IMR-90 (cell line): ENCODE measurements around the gene ABI3BP. TPM values are rescaled to one million over a fixed set of nuclear protein-coding genes. Genes with fewer than 3 reads are reported as not detected.

Experiments
- ATAC-seq: fragments of 200-7000 bp; cut with Tn5 transposase; 2 replicates; pipeline ENCODE4 v1.9.1; 2020; ENCODE audit warnings: low read depth, mild to moderate bottlenecking, moderate library complexity
- BruUV-seq: library from RNA; stranded (reverse); fragments of 400-500 nt; replicated peaks from 2 replicates; lab custom pipeline; 2021; lab: Mats Ljungman, UMichigan
- CTCF ChIA-PET: fragments of 300-600 bp; formaldehyde crosslinking; extraction: SDS; loops from one replicate; lab custom pipeline; 2021; ENCODE audit warnings: antibody characterized with exemption; lab: Yijun Ruan, JAX
- POLR2A ChIA-PET: fragments of 300-600 bp; sonication (Branson Sonifier 250); formaldehyde crosslinking; loops from one replicate; lab custom pipeline; 2022; ENCODE audit warnings: antibody characterized with exemption; ENCODE audit not compliant: unreplicated experiment; lab: Charles Lee
- DNase-seq: peaks from one replicate; pipeline ENCODE4 v3.0.0; 2013
- H2AFZ ChIP-seq: replicated peaks from 2 replicates; pipeline ENCODE3; 2013; ENCODE audit warnings: low read length, mild to moderate bottlenecking; ENCODE audit not compliant: poor library complexity
- H2AK5ac ChIP-seq: 2 replicates; pipeline ENCODE4 v1.6.1; 2013; ENCODE audit warnings: low read depth, low read length, inconsistent platforms
- H2AK9ac ChIP-seq: replicated peaks from 2 replicates; pipeline ENCODE3; 2013; ENCODE audit warnings: mild to moderate bottlenecking, low read depth, low read length, moderate library complexity; ENCODE audit not compliant: poor library complexity
- H2BK120ac ChIP-seq: 2 replicates; pipeline ENCODE4 v1.6.1; 2013; ENCODE audit warnings: low read depth, low read length, inconsistent platforms
- H2BK15ac ChIP-seq: 3 replicates; pipeline ENCODE4 v1.6.1; 2013; ENCODE audit warnings: low read depth, low read length, inconsistent platforms
- H2BK20ac ChIP-seq: 2 replicates; pipeline ENCODE4 v1.6.1; 2013; ENCODE audit warnings: low read depth, mild to moderate bottlenecking, inconsistent platforms, low read length, moderate library complexity
- H2BK5ac ChIP-seq: 2 replicates; pipeline ENCODE4 v1.6.1; 2013; ENCODE audit warnings: mild to moderate bottlenecking, low read depth, low read length, inconsistent platforms; ENCODE audit not compliant: poor library complexity, severe bottlenecking
- H3K14ac ChIP-seq: replicated peaks from 2 replicates; pipeline ENCODE4 v1.6.1; 2013; ENCODE audit warnings: low read depth, low read length, inconsistent platforms
- H3K18ac ChIP-seq: 2 replicates; pipeline ENCODE4 v1.6.1; 2013; ENCODE audit warnings: low read depth, low read length, control low read depth
- H3K23ac ChIP-seq: 2 replicates; pipeline ENCODE4 v1.6.1; 2013; ENCODE audit warnings: low read depth, low read length, inconsistent platforms
- H3K27ac ChIP-seq: 2 replicates; pipeline ENCODE4 v1.5.1; 2013; ENCODE audit warnings: mild to moderate bottlenecking, control low read depth, low read length; ENCODE audit not compliant: insufficient read depth
- H3K27me3 ChIP-seq: 2 replicates; pipeline ENCODE4 v1.6.1; 2013; ENCODE audit warnings: low read length; ENCODE audit not compliant: control insufficient read depth, insufficient read depth
- H3K36me3 ChIP-seq: 2 replicates; pipeline ENCODE4 v1.6.1; 2013; ENCODE audit warnings: low read length, mixed read lengths; ENCODE audit not compliant: control insufficient read depth, insufficient read depth
- H3K4ac ChIP-seq: 2 replicates; pipeline ENCODE4 v1.6.1; 2013; ENCODE audit warnings: low read depth, low read length, inconsistent platforms
- H3K4me1 ChIP-seq: 2 replicates; pipeline ENCODE4 v1.6.1; 2013; ENCODE audit warnings: low read length, mixed read lengths; ENCODE audit not compliant: control insufficient read depth, insufficient read depth
- H3K4me2 ChIP-seq: 2 replicates; pipeline ENCODE4 v1.6.1; 2013; ENCODE audit warnings: low read depth, mild to moderate bottlenecking, control low read depth, low read length, moderate library complexity
- H3K4me3 ChIP-seq: 2 replicates; pipeline ENCODE4 v1.5.1; 2013; ENCODE audit warnings: low read depth, mild to moderate bottlenecking, control low read depth, low read length, moderate library complexity; ENCODE audit not compliant: insufficient read depth
- H3K56ac ChIP-seq: 2 replicates; pipeline ENCODE4 v1.6.1; 2013; ENCODE audit warnings: low read length, inconsistent platforms; ENCODE audit not compliant: insufficient read depth; ENCODE audit errors: extremely low read depth
- H3K79me1 ChIP-seq, 2 experiments: 2 replicates each; pipeline ENCODE4 v1.6.1; 2013; ENCODE audit warnings: low read length in 2 of 2, inconsistent platforms in 1 of 2, low read depth in 1 of 2
- H3K9ac ChIP-seq: 2 replicates; pipeline ENCODE4 v1.6.1; 2013; ENCODE audit warnings: low read depth, low read length, control low read depth
- H3K9me1 ChIP-seq: 2 replicates; pipeline ENCODE4 v1.6.1; 2013; ENCODE audit warnings: low read length, inconsistent platforms; ENCODE audit not compliant: insufficient read depth
- H3K9me3 ChIP-seq: 2 replicates; pipeline ENCODE4 v1.6.1; 2013; ENCODE audit warnings: low read length; ENCODE audit not compliant: control insufficient read depth, insufficient read depth
- H4K20me1 ChIP-seq: 2 replicates; pipeline ENCODE4 v1.6.1; 2013; ENCODE audit warnings: low read length, inconsistent platforms; ENCODE audit not compliant: insufficient read depth
- H4K5ac ChIP-seq: 2 replicates; pipeline ENCODE4 v1.6.1; 2013; ENCODE audit warnings: mild to moderate bottlenecking, low read depth, low read length, control low read depth
- H4K8ac ChIP-seq, 2 experiments: 2 replicates each; pipeline ENCODE4 v1.6.1; 2013; ENCODE audit warnings: low read depth in 2 of 2, low read length in 2 of 2, control low read depth in 1 of 2, inconsistent platforms in 1 of 2
- H4K91ac ChIP-seq: 2 replicates; pipeline ENCODE4 v1.6.1; 2013; ENCODE audit warnings: low read depth, low read length, inconsistent platforms; ENCODE audit not compliant: insufficient read depth
- CEBPB ChIP-seq: IDR thresholded peaks from 2 replicates; pipeline ENCODE4 v1.6.1; 2012; ENCODE audit warnings: low read depth, low read length, improper control_type of control experiment
- ELK1 ChIP-seq: fragments of 150-350 bp; IDR thresholded peaks from 2 replicates; pipeline ENCODE4 v1.6.1; 2016; ENCODE audit warnings: low read depth, mild to moderate bottlenecking, low read length, moderate library complexity, borderline replicate concordance
- MAFK ChIP-seq: IDR thresholded peaks from 2 replicates; pipeline ENCODE4 v1.6.1; 2012; ENCODE audit warnings: low read depth, low read length, improper control_type of control experiment
- NFE2L2 ChIP-seq: fragments of 150-350 bp; IDR thresholded peaks from 2 replicates; pipeline ENCODE4 v1.6.1; 2016; ENCODE audit warnings: low read depth, mild to moderate bottlenecking, low read length
- WGBS, 2 experiments: methylation state at CpG; one replicate each; pipeline versions ENCODE4 v1.1.5 to v1.1.7; 2013; ENCODE audit warnings: missing lambda C conversion rate in 2 of 2; ENCODE audit not compliant: insufficient read length in 1 of 2; ENCODE audit errors: extremely low coverage in 2 of 2; 5-methylcytosine and 5-hydroxymethylcytosine counted together
- dilution Hi-C: fragments of 300-500 bp; cut with HindIII; formaldehyde crosslinking; loops from one replicate; pipeline ENCODE4 v1.14.3; 2018; ENCODE audit warnings: low sequenced_read_pairs; ENCODE audit not compliant: unreplicated experiment
- in situ Hi-C: fragments of 300-500 bp; cut with MboI; formaldehyde crosslinking; loops from 3 replicates; pipeline ENCODE4 v1.14.3; 2019; ENCODE audit warnings: low sequenced_read_pairs, inconsistent platforms, mixed read lengths
- intact Hi-C: fragments of 100-400 bp; cut with micrococcal nuclease; formaldehyde crosslinking; loops from 2 replicates; pipeline ENCODE4 v1.10.0; 2022
- polyA plus RNA-seq, 3 experiments: library from polyadenylated mRNA; depleted of rRNA; stranded (reverse); fragments of >200 nt; gene quantifications; 2 replicates each; pipeline ENCODE4 v1.2.3, GENCODE V29; 2012; ENCODE audit warnings: low replicate concordance in 1 of 3
- total RNA-seq: library from RNA; depleted of rRNA; stranded (reverse); fragments of >200 nt; gene quantifications from 2 replicates; pipeline ENCODE4 v1.2.3, GENCODE V29; 2012

The ABI3BP gene
- total and polyA plus RNA-seq, 2 of the 4 experiments (the other 2 are of a cell fraction), result 3.0 to 26.7 TPM

- BruUV-seq, result no TSS peak
- TF ChIP-seq NFE2L2 (peak; percentile 91), CEBPB (0 out of 2 replicates have a peak, but pooled peaks have one; percentile 3), MAFK (peak; percentile 59), ELK1 (no peak)
- POLR2A ChIA-PET, result no interaction called here
Observed at GRCh38 chr3:100702082-100702979, 290.9 kb downstream of the ABI3BP start.

More at GRCh38 chr3:100702082-100702979, 290.9 kb downstream of the ABI3BP start:
- no peak overlapping the region for H4K8ac ChIP-seq
- no peak overlapping the region for H2AFZ ChIP-seq
- ATAC-seq (no peak), DNase-seq (no peak)
- no peak overlapping the region for H3K56ac ChIP-seq
- H4K20me1 ChIP-seq, result no peaks in the 10 kb centered on the region
- dilution Hi-C loops (no loop called here), intact Hi-C loops (no loop called here), in situ Hi-C loops (no loop called here)
- no peak overlapping the region for H2BK120ac ChIP-seq
- H2AK9ac ChIP-seq, result no peak overlapping the region
- H4K5ac ChIP-seq, result no peak overlapping the region
- no peak overlapping the region for H3K18ac ChIP-seq
- H2BK20ac ChIP-seq, result no peak overlapping the region
- no peak overlapping the region for H2BK15ac ChIP-seq
- H3K4me3 ChIP-seq, result no peak overlapping the region
- no peaks in the 10 kb centered on the region; the same call in 1 of the 2 replicates for H3K4me1 ChIP-seq
- WGBS, 2 experiments, result no CpG with 5 or more reads among the region's 4 CpGs
- H2BK5ac ChIP-seq, result no peak overlapping the region
- no peak overlapping the region for H3K27ac ChIP-seq
- H3K4ac ChIP-seq, result no peak overlapping the region
- no peak overlapping the region for H3K14ac ChIP-seq
- no peak overlapping the region for H2AK5ac ChIP-seq
- no peaks in the 10 kb centered on the region for H3K36me3 ChIP-seq
- no peak overlapping the region for H3K9ac ChIP-seq
- H3K9me1 ChIP-seq, result no peaks in the 10 kb centered on the region
- H3K79me1 ChIP-seq, result no peaks in the 10 kb centered on the region
- no peaks in the 10 kb centered on the region for H3K9me3 ChIP-seq
- no peak overlapping the region for H4K91ac ChIP-seq
- no peak overlapping the region for H3K23ac ChIP-seq
- CTCF ChIA-PET, result no interaction called here
- H3K27me3 ChIP-seq, result peaks cover 13% of the 10 kb centered on the region
- H3K4me2 ChIP-seq, result no peak overlapping the region
